Activated T-helper 17 cell treated with anti-CD3 and anti-CD28 coated beads, Interleukin-2, amount 50 U/mL, for 72 hours (primary cell): Measurements from ENCODE around the gene TOM1L2. TPM values are rescaled to one million over a fixed set of nuclear protein-coding genes. Genes with fewer than 3 reads are reported as not detected.
A peak's percentile ranks its signal among the peaks of the same experiment; 100 is the strongest.
"Not testable (repeated sequence)": the region's sequence is repeated elsewhere in the genome, so short reads cannot be mapped to it uniquely, and the experiment has no call there.

Source experiments
- ATAC-seq: fragments of 150-1000 bp; cut with Tn5 transposase; replicated peaks from 2 replicates; pipeline ENCODE4 v1.10.0; 2021; ENCODE audit warnings: mild to moderate bottlenecking, moderate library complexity
- H3K27ac Mint-ChIP-seq: one replicate; pipeline ENCODE4 v1.8.0; 2022; ENCODE audit warnings: mixed read lengths
- H3K27me3 Mint-ChIP-seq: one replicate; pipeline ENCODE4 v1.8.0; 2022; ENCODE audit warnings: mixed read lengths
- H3K36me3 Mint-ChIP-seq: one replicate; pipeline ENCODE4 v1.8.0; 2022; ENCODE audit warnings: low read depth, mild to moderate bottlenecking, mixed read lengths
- H3K4me1 Mint-ChIP-seq: one replicate; pipeline ENCODE4 v1.8.0; 2022; ENCODE audit warnings: mixed read lengths
- H3K4me3 Mint-ChIP-seq: one replicate; pipeline ENCODE4 v1.8.0; 2022; ENCODE audit warnings: mild to moderate bottlenecking, mixed read lengths
- H3K9me3 Mint-ChIP-seq: one replicate; pipeline ENCODE4 v1.8.0; 2022; ENCODE audit warnings: mixed read lengths
- total RNA-seq, 2 donors: library from RNA; stranded (reverse); gene quantifications; one replicate each; pipeline ENCODE4 v1.2.3, GENCODE V29; 2022

The TOM1L2 gene
- total RNA-seq, 2 donors from 2014 or later: 20.4 to 24.8 TPM

GRCh38 chr17:17921192-17922069 lies 50.8 kb downstream of the TOM1L2 start:
- ATAC-seq: no peak

GRCh38 chr17:17919169-17920107 lies 52.8 kb downstream of the TOM1L2 start:
- peaks cover 8% of the 10 kb centered on the region for H3K4me1 Mint-ChIP-seq
- H3K27ac Mint-ChIP-seq: no peak overlapping the region
- H3K27me3 Mint-ChIP-seq: no peaks in the 10 kb centered on the region
- peak; percentile 81 for ATAC-seq
- no peak overlapping the region for H3K4me3 Mint-ChIP-seq
- no peaks in the 10 kb centered on the region for H3K9me3 Mint-ChIP-seq
- no peaks in the 10 kb centered on the region for H3K36me3 Mint-ChIP-seq

More at GRCh38 chr17:17921192-17922069, 50.8 kb downstream of the TOM1L2 start:
- Mint-ChIP-seq H3K27me3 (no peaks in the 10 kb centered on the region), H3K4me1 (peaks cover 8% of the 10 kb centered on the region), H3K4me3 (no peak overlapping the region), H3K9me3 (no peaks in the 10 kb centered on the region), H3K36me3 (no peaks in the 10 kb centered on the region), H3K27ac (peak overlapping the region; percentile 74)

GRCh38 chr17:17917394-17917793 lies 54.8 kb downstream of the TOM1L2 start:
- Mint-ChIP-seq H3K27ac (no peak overlapping the region), H3K4me3 (no peak overlapping the region), H3K9me3 (no peaks in the 10 kb centered on the region), H3K27me3 (no peaks in the 10 kb centered on the region), H3K4me1 (peaks cover 8% of the 10 kb centered on the region), H3K36me3 (no peaks in the 10 kb centered on the region)
- no peak for ATAC-seq

- Mint-ChIP-seq H3K36me3 (no peaks in the 10 kb centered on the region), H3K4me3 (no peak overlapping the region), H3K4me1 (no peaks in the 10 kb centered on the region), H3K27ac (no peak overlapping the region), H3K27me3 (no peaks in the 10 kb centered on the region), H3K9me3 (no peaks in the 10 kb centered on the region)
- ATAC-seq: no peak
These were observed 57.0 kb downstream of the TOM1L2 start for GRCh38 chr17:17915183-17915582.

- ATAC-seq: peak; percentile 86
- no peaks in the 10 kb centered on the region for H3K4me1 Mint-ChIP-seq
These were observed 58.4 kb downstream of the TOM1L2 start for GRCh38 chr17:17913695-17914332.

GRCh38 chr17:17912336-17912735 lies 59.9 kb downstream of the TOM1L2 start:
- H3K9me3 Mint-ChIP-seq, H3K4me1 Mint-ChIP-seq, ATAC-seq, H3K27me3 Mint-ChIP-seq, H3K27ac Mint-ChIP-seq, H3K36me3 Mint-ChIP-seq, H3K4me3 Mint-ChIP-seq: not testable (repeated sequence)

More at GRCh38 chr17:17913695-17914332, 58.4 kb downstream of the TOM1L2 start:
- Mint-ChIP-seq H3K27ac (peak overlapping the region; percentile 6), H3K36me3 (no peaks in the 10 kb centered on the region), H3K9me3 (no peaks in the 10 kb centered on the region), H3K4me3 (no peak overlapping the region), H3K27me3 (no peaks in the 10 kb centered on the region)

GRCh38 chr17:17911001-17911613 lies 61.1 kb downstream of the TOM1L2 start:
- Mint-ChIP-seq H3K27ac (no peak overlapping the region), H3K27me3 (no peaks in the 10 kb centered on the region), H3K9me3 (no peaks in the 10 kb centered on the region), H3K4me3 (no peak overlapping the region), H3K36me3 (peaks cover 7% of the 10 kb centered on the region), H3K4me1 (no peaks in the 10 kb centered on the region)
- no peak for ATAC-seq

- Mint-ChIP-seq H3K4me1 (no peaks in the 10 kb centered on the region), H3K36me3 (peaks cover 10% of the 10 kb centered on the region)
- no peak for ATAC-seq
These were observed 62.1 kb downstream of the TOM1L2 start for GRCh38 chr17:17910060-17910459.

GRCh38 chr17:17909078-17909477 lies 63.1 kb downstream of the TOM1L2 start:
- no peaks in the 10 kb centered on the region for H3K9me3 Mint-ChIP-seq
- no peaks in the 10 kb centered on the region for H3K4me1 Mint-ChIP-seq
- no peak overlapping the region for H3K27ac Mint-ChIP-seq
- ATAC-seq: no peak
- no peaks in the 10 kb centered on the region for H3K27me3 Mint-ChIP-seq
- no peak overlapping the region for H3K4me3 Mint-ChIP-seq
- H3K36me3 Mint-ChIP-seq: peaks cover 10% of the 10 kb centered on the region

More at GRCh38 chr17:17910060-17910459, 62.1 kb downstream of the TOM1L2 start:
- Mint-ChIP-seq H3K27me3 (no peaks in the 10 kb centered on the region), H3K9me3 (no peaks in the 10 kb centered on the region), H3K4me3 (no peak overlapping the region), H3K27ac (no peak overlapping the region)

GRCh38 chr17:17907469-17907868 lies 64.7 kb downstream of the TOM1L2 start:
- no peak overlapping the region for H3K4me3 Mint-ChIP-seq
- H3K36me3 Mint-ChIP-seq: peaks cover 10% of the 10 kb centered on the region
- H3K9me3 Mint-ChIP-seq: no peaks in the 10 kb centered on the region
- no peak for ATAC-seq
- H3K27ac Mint-ChIP-seq: no peak overlapping the region
- H3K4me1 Mint-ChIP-seq: no peaks in the 10 kb centered on the region
- no peaks in the 10 kb centered on the region for H3K27me3 Mint-ChIP-seq

- Mint-ChIP-seq H3K27me3 (no peaks in the 10 kb centered on the region), H3K9me3 (no peaks in the 10 kb centered on the region), H3K4me3 (no peak overlapping the region), H3K4me1 (no peaks in the 10 kb centered on the region), H3K27ac (peak overlapping the region; percentile 27), H3K36me3 (peaks cover 10% of the 10 kb centered on the region)
- ATAC-seq: no peak
These were observed 65.6 kb downstream of the TOM1L2 start for GRCh38 chr17:17906418-17907215.

GRCh38 chr17:17905036-17905320 lies 67.2 kb downstream of the TOM1L2 start:
- H3K36me3 Mint-ChIP-seq: peaks cover 10% of the 10 kb centered on the region
- no peaks in the 10 kb centered on the region for H3K27me3 Mint-ChIP-seq
- no peaks in the 10 kb centered on the region for H3K9me3 Mint-ChIP-seq
- no peak for ATAC-seq
- H3K27ac Mint-ChIP-seq: no peak overlapping the region
- no peak overlapping the region for H3K4me3 Mint-ChIP-seq
- H3K4me1 Mint-ChIP-seq: no peaks in the 10 kb centered on the region

- Mint-ChIP-seq H3K4me3 (no peak overlapping the region), H3K4me1 (no peaks in the 10 kb centered on the region), H3K27ac (no peak overlapping the region), H3K27me3 (no peaks in the 10 kb centered on the region), H3K9me3 (no peaks in the 10 kb centered on the region), H3K36me3 (peaks cover 14% of the 10 kb centered on the region)
- ATAC-seq: no peak
These were observed 67.8 kb downstream of the TOM1L2 start for GRCh38 chr17:17904166-17905035.
